Breast epithelium (tissue), 4 donors: ENCODE measurements around the gene IGFN1. TPM values are rescaled to one million over a fixed set of nuclear protein-coding genes. Genes with fewer than 3 reads are reported as not detected.

ENCODE experiments used
- DNase-seq, 2 donors: peaks; one replicate each; pipeline ENCODE4 v3.0.0-alpha.2; 2019; ENCODE audit warnings: low spot score in 2 of 2
- H3K27ac ChIP-seq, 2 donors: fragments of 200-600 bp; sonication (generic) in 1 of 2; one replicate each; pipeline ENCODE4 v1.5.1; 2016 to 2019; ENCODE audit warnings: mild to moderate bottlenecking in 1 of 2
- H3K27me3 ChIP-seq, 2 donors: fragments of 200-600 bp; sonication (generic) in 1 of 2; one replicate each; pipeline versions ENCODE4 v1.5.1 to v1.6.0; 2017 to 2019; ENCODE audit warnings: control low read depth in 1 of 2, mild to moderate bottlenecking in 1 of 2
- H3K36me3 ChIP-seq: fragments of 200-600 bp; one replicate; pipeline ENCODE4 v1.5.1; 2019
- H3K4me1 ChIP-seq, 2 donors: fragments of 200-600 bp; sonication (generic); one replicate each; pipeline ENCODE4 v1.5.1; 2016 to 2019; ENCODE audit warnings: control low read depth in 1 of 2
- H3K4me3 ChIP-seq, 3 donors: fragments of 200-600 bp; sonication (generic); 1 replicate in 2 of 3; 2 replicates in 1 of 3; pipeline ENCODE4 v1.5.1; 2016 to 2019; ENCODE audit warnings: mild to moderate bottlenecking in 3 of 3, moderate library complexity in 2 of 3
- H3K9me3 ChIP-seq, 2 donors: fragments of 200-600 bp; sonication (generic) in 1 of 2; one replicate each; pipeline ENCODE4 v1.5.1; 2016 to 2019; ENCODE audit warnings: control low read depth in 1 of 2
- POLR2A ChIP-seq: fragments of 450-650 bp; IDR thresholded peaks from one replicate; pipeline ENCODE4 v1.6.1; 2016; ENCODE audit warnings: antibody characterized with exemption, mild to moderate bottlenecking, moderate library complexity
- POLR2AphosphoS5 ChIP-seq, 3 donors: sonication (generic); formaldehyde crosslinking; IDR thresholded peaks; one replicate each; pipeline ENCODE4 v1.6.1; 2017; ENCODE audit warnings: antibody characterized with exemption in 3 of 3
- intact Hi-C: fragments of 100-400 bp; cut with DNase I; formaldehyde crosslinking; loops from one replicate; pipeline ENCODE4 v1.15.1; 2023; ENCODE audit warnings: low total_unique reads
- total RNA-seq, 3 donors: library from RNA; depleted of rRNA; stranded (reverse); fragments of >200 nt; gene quantifications; one replicate each; pipeline ENCODE4 v1.1.0, GENCODE V29; 2016
- TF ChIP-seq, protein P1 (sequence below), 3 donors: fragments of 450-650 bp; IDR thresholded peaks; one replicate each; pipeline ENCODE4 v1.5.1; 2016 to 2017; ENCODE audit warnings: antibody characterized with exemption in 3 of 3, mild to moderate bottlenecking in 3 of 3, moderate library complexity in 3 of 3

IGFN1 gene
- total RNA-seq, 3 donors from 2014 or later, result 0.33 to 1.3 (median 0.59) TPM

DNA sequence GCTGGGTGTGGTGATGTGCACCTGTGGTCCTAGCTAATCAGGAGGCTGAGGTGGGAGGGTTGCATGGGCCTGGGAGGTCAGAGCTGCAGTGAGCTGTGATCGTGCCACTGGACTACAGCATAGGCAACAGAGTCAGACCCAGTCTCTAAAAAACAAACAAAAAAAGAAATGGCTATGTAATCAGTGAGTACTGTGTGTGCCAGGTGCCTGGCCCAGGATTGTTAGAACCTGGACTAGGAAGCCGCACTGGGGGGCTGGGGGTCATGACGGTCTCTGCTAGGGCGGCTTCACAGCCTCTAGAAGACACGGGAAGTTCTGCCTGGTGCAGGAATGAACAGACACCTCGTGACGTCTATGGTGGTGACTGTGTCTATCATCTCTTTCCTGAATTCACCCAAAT is 44.8 kb upstream of the IGFN1 start:
- intact Hi-C loops, result loop anchor here (1.0 kb wide), 1 partner anchor 23 kb away; no protein-coding TSS in a partner anchor
- no peak for DNase-seq

DNA sequence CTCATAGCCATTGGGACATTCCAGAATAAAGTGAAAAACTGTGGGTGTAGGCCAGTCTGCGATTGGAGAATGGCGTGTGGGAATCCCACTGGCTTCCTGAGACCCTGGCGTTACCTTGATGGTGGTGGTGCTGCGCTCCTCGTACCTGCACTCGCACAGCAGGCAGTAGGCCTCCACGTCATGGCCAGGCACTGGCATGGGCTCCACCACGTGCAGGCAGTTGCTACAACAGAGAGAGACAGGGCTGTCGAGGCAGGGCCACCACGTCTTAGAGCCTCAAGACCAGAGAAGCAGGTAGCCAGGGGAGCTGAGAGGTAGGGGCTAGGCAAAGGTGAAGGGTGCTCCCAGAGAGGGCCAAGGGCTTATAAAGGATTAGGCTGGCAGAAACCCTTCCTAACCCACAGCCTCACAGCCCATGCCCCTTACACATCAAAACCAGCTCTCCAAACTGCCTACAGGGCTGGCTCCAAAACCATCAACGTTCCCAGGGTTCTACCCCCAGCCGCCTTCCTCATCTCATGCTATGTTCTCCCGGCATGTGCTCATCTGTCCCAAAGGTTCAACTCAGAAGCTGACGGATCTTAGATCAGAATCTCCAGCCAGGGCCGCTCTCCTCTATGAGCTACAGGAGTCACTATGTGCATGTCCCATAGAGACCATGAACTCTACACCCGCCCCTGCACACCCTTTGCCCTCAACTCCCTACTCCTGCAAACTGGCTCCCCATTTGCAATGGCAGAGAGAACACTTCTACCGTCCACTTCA is 43.8 kb upstream of the IGFN1 start:
- peaks cover 4% of the 10 kb centered on the region for H3K36me3 ChIP-seq
- TF ChIP-seq POLR2A, result no peak
- TF ChIP-seq, protein P1, sequence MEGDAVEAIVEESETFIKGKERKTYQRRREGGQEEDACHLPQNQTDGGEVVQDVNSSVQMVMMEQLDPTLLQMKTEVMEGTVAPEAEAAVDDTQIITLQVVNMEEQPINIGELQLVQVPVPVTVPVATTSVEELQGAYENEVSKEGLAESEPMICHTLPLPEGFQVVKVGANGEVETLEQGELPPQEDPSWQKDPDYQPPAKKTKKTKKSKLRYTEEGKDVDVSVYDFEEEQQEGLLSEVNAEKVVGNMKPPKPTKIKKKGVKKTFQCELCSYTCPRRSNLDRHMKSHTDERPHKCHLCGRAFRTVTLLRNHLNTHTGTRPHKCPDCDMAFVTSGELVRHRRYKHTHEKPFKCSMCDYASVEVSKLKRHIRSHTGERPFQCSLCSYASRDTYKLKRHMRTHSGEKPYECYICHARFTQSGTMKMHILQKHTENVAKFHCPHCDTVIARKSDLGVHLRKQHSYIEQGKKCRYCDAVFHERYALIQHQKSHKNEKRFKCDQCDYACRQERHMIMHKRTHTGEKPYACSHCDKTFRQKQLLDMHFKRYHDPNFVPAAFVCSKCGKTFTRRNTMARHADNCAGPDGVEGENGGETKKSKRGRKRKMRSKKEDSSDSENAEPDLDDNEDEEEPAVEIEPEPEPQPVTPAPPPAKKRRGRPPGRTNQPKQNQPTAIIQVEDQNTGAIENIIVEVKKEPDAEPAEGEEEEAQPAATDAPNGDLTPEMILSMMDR (IDR thresholded peaks at IDR 0.05), result no peak
- TF ChIP-seq POLR2AphosphoS5 (IDR thresholded peaks at IDR 0.05), result no peak

More for the DNA sequence above, 44.8 kb upstream of the IGFN1 start:
- TF ChIP-seq, protein P1 (IDR thresholded peaks at IDR 0.05), result no peak
- TF ChIP-seq POLR2A, result no peak
- no peak for TF ChIP-seq POLR2AphosphoS5 (IDR thresholded peaks at IDR 0.05)
- peaks cover 4% of the 10 kb centered on the region for H3K36me3 ChIP-seq
- H3K4me1 ChIP-seq, result no peaks in the 10 kb centered on the region
- H3K27me3 ChIP-seq, result no peaks in the 10 kb centered on the region
- no peak overlapping the region for H3K4me3 ChIP-seq
- H3K9me3 ChIP-seq, result no peaks in the 10 kb centered on the region
- no peak overlapping the region for H3K27ac ChIP-seq

DNA sequence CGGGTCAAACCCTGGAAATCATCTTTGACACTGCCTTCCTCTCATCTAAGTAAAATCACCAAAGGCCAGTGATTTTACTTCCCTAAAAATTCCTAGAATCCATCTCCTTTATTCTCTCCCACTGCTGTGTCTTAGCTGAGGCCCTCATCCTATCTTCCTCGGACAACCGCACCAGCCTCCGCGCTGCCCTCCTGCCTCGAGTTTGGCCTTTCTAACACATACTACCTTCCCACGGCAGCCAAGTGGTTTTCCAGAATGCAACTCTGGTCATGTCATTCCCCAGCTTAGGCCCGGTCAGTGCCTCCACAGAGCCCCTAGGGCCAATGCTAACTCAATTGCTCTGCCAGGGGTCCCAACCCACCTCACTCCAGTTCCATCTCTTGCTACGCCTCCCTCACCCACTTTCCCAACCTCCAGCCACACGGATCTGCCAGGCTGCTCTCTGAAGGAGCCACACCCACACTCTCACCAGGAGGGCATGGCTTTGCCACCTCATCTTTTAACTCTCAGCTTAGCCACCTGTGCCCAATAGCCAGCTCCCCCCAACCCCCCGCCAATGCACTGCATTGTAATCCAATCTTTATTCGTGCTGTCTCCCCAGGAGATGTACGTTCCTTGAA is 43.1 kb upstream of the IGFN1 start:
- no peak for DNase-seq
- no peak overlapping the region for H3K4me3 ChIP-seq
- no peak overlapping the region for H3K27ac ChIP-seq
- no peaks in the 10 kb centered on the region for H3K9me3 ChIP-seq
- H3K27me3 ChIP-seq, result no peaks in the 10 kb centered on the region
- H3K36me3 ChIP-seq, result peaks cover 4% of the 10 kb centered on the region
- no peaks in the 10 kb centered on the region for H3K4me1 ChIP-seq
- TF ChIP-seq, protein P1 (IDR thresholded peaks at IDR 0.05), result no peak
- TF ChIP-seq POLR2AphosphoS5 (IDR thresholded peaks at IDR 0.05), result no peak
- TF ChIP-seq POLR2A, result no peak
- intact Hi-C loops, result no loop called here

More for the DNA sequence above, 43.8 kb upstream of the IGFN1 start:
- Histone ChIP-seq H3K4me1 (no peaks in the 10 kb centered on the region), H3K27ac (no peak overlapping the region), H3K4me3 (no peak overlapping the region), H3K27me3 (no peaks in the 10 kb centered on the region), H3K9me3 (no peaks in the 10 kb centered on the region)
- intact Hi-C loops, result loop anchor here (1.0 kb wide), 1 partner anchor 24 kb away; no protein-coding TSS in a partner anchor
- DNase-seq, result no peak

DNA sequence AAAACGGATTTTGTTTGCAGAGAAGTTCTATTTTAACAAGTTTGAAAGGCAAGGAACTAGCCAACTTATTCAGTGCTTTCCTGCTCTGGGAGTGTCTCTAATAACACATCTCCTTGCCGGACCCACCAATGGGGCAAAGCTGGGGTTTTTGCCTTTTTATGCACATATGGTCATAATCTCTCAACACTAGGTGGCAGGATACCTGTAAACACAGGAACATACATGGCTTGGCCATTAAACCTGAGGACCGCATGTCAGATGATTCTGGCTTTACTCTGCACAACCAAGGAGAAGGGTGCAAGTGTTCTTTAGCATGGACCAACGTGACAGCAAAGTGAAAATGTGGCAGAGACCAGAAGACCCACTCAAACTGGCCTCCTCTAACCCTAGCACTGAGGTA is 41.2 kb upstream of the IGFN1 start:
- Histone ChIP-seq H3K27ac (no peak overlapping the region), H3K4me1 (peaks cover 0 to 4% of the 10 kb centered on the region in 2 donors), H3K36me3 (no peaks in the 10 kb centered on the region), H3K4me3 (no peak overlapping the region), H3K27me3 (no peaks in the 10 kb centered on the region), H3K9me3 (no peaks in the 10 kb centered on the region)
- intact Hi-C loops, result no loop called here
- no peak for DNase-seq
- TF ChIP-seq, protein P1 (IDR thresholded peaks at IDR 0.05), result peak in 1 of 3 donors; percentile 33
- TF ChIP-seq POLR2AphosphoS5 (IDR thresholded peaks at IDR 0.05) (no peak), POLR2A (no peak)
